ENCODE data around the gene PLD1. TPM values are rescaled to one million over a fixed set of nuclear protein-coding genes. Genes with fewer than 3 reads are reported as not detected.

PLD1 gene
- total and polyA plus RNA-seq, 2 donors, result 5.0 to 6.4 TPM

GRCh38 chr3:171561596-171562323 is 248.5 kb downstream of the PLD1 start:
- Histone ChIP-seq H3K36me3 (ENCODE audit: control insufficient read depth in 2 of 2, insufficient read depth in 2 of 2, low read length in 1 of 2) (no peaks in the 10 kb centered on the region), H3K27me3 (ENCODE audit: control insufficient read depth in 2 of 2, insufficient read depth in 1 of 2, low read length in 1 of 2) (no peaks in the 10 kb centered on the region), H3K27ac (ENCODE audit: low read depth in 1 of 2, low read length in 1 of 2) (no peak overlapping the region), H3K4me1 (ENCODE audit: control insufficient read depth in 2 of 2, insufficient read depth in 2 of 2, low read length in 2 of 2) (peaks cover 0 to 2% of the 10 kb centered on the region in 2 donors), H3K4me3 (ENCODE audit: low read length in 2 of 2) (no peak overlapping the region), H3K9me3 (ENCODE audit: control insufficient read depth in 2 of 2, insufficient read depth in 1 of 2, low read length in 1 of 2) (no peaks in the 10 kb centered on the region)
- WGBS, result 97% methylated on average over 5 of the region's 5 CpGs
- DNase-seq (ENCODE audit: low read depth in 6 of 9, low spot score in 9 of 9), result no peak

DNA sequence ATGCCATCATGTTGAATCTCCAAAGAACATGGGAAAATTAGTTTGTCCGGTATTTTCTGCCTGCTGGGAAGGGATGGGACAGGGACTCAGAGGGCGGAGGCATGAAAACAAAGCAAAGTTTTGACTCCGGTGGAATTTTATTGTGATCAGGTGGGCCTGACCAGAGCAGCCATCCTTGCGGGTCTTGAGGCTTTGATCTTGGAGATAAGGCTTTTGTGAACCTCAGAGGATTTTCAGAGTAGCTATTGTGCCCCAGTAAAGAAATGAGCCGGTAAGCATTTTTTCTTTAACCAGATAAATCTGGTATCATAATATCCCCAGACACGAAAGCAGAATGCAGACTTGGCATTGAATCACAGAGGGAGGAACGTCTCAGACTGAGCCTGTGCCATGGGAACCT is 250.7 kb downstream of the PLD1 start:
- Histone ChIP-seq H3K27me3 (ENCODE audit: control insufficient read depth in 2 of 2, insufficient read depth in 1 of 2, low read length in 1 of 2) (no peaks in the 10 kb centered on the region), H3K4me1 (ENCODE audit: control insufficient read depth in 2 of 2, insufficient read depth in 2 of 2, low read length in 2 of 2) (peaks cover 0 to 6% of the 10 kb centered on the region in 2 donors), H3K27ac (ENCODE audit: low read depth in 1 of 2, low read length in 1 of 2) (no peak overlapping the region), H3K4me3 (ENCODE audit: low read length in 2 of 2) (no peak overlapping the region), H3K9me3 (ENCODE audit: control insufficient read depth in 2 of 2, insufficient read depth in 1 of 2, low read length in 1 of 2) (no peaks in the 10 kb centered on the region), H3K36me3 (ENCODE audit: control insufficient read depth in 2 of 2, insufficient read depth in 2 of 2, low read length in 1 of 2) (no peaks in the 10 kb centered on the region)
- WGBS, result 68% methylated on average over 7 of the region's 7 CpGs
- peak in 1 of 9 donors; percentile 15 for DNase-seq (ENCODE audit: low read depth in 6 of 9, low spot score in 9 of 9)

DNA sequence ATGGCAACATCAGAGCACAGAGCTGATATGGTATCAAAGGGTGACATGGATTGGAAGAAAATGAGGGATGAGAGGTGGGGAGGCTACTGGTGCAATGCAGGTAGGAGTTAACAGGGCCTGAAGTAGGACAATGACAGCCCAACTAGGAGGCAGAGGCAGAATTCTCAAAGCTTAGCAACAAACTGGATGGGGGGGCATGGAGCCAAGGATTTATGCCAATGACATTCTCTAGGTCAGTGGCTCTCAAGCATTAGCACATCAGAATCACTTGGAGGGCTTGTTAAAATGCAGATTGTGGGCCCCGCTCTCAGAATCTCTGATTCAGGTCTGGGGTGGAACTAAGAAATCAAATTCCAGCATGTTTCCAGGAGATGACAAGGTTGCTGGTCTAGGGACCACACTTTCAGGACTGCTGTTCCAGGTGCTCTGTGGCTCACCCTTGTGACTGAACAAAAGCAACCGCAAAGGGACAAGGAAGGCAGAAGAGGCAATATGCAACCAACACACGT is 252.0 kb downstream of the PLD1 start:
- H3K27me3 ChIP-seq (ENCODE audit: control insufficient read depth in 2 of 2, insufficient read depth in 1 of 2, low read length in 1 of 2), result no peaks in the 10 kb centered on the region
- H3K9me3 ChIP-seq (ENCODE audit: control insufficient read depth in 2 of 2, insufficient read depth in 1 of 2, low read length in 1 of 2), result no peaks in the 10 kb centered on the region
- DNase-seq (ENCODE audit: low read depth in 6 of 9, low spot score in 9 of 9), result no peak
- no peaks in the 10 kb centered on the region for H3K36me3 ChIP-seq (ENCODE audit: control insufficient read depth in 2 of 2, insufficient read depth in 2 of 2, low read length in 1 of 2)
- 97% methylated on average over 3 of the region's 3 CpGs for WGBS
- H3K27ac ChIP-seq (ENCODE audit: low read depth in 1 of 2, low read length in 1 of 2), result no peak overlapping the region
- peaks cover 0 to 6% of the 10 kb centered on the region in 2 donors for H3K4me1 ChIP-seq (ENCODE audit: control insufficient read depth in 2 of 2, insufficient read depth in 2 of 2, low read length in 2 of 2)
- no peak overlapping the region for H3K4me3 ChIP-seq (ENCODE audit: low read length in 2 of 2)

DNA sequence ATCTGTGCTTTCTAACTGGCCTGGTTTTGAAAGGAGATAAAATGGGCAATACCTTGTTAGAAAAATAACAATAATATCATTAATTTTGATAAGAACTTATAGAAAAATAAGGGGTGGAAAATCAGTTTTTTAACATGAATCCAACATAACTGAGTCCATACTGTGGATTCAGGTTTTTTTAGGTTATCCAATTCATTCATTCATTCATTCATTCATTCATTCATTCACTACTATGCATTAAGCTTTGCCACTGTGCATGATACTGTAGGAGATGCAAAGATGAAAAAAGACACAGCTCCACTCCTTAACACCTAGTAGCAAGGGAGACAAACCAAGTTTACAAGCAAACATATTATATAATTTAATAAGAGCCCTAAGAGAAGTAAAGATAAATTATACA is 253.1 kb downstream of the PLD1 start:
- H3K27me3 ChIP-seq (ENCODE audit: control insufficient read depth in 2 of 2, insufficient read depth in 1 of 2, low read length in 1 of 2), result no peaks in the 10 kb centered on the region
- H3K36me3 ChIP-seq (ENCODE audit: control insufficient read depth in 2 of 2, insufficient read depth in 2 of 2, low read length in 1 of 2), result no peaks in the 10 kb centered on the region
- DNase-seq (ENCODE audit: low read depth in 6 of 9, low spot score in 9 of 9), result no peak
- H3K27ac ChIP-seq (ENCODE audit: low read depth in 1 of 2, low read length in 1 of 2), result no peak overlapping the region
- peaks cover 0 to 6% of the 10 kb centered on the region in 2 donors for H3K4me1 ChIP-seq (ENCODE audit: control insufficient read depth in 2 of 2, insufficient read depth in 2 of 2, low read length in 2 of 2)
- H3K9me3 ChIP-seq (ENCODE audit: control insufficient read depth in 2 of 2, insufficient read depth in 1 of 2, low read length in 1 of 2), result no peaks in the 10 kb centered on the region
- H3K4me3 ChIP-seq (ENCODE audit: low read length in 2 of 2), result no peak overlapping the region

DNA sequence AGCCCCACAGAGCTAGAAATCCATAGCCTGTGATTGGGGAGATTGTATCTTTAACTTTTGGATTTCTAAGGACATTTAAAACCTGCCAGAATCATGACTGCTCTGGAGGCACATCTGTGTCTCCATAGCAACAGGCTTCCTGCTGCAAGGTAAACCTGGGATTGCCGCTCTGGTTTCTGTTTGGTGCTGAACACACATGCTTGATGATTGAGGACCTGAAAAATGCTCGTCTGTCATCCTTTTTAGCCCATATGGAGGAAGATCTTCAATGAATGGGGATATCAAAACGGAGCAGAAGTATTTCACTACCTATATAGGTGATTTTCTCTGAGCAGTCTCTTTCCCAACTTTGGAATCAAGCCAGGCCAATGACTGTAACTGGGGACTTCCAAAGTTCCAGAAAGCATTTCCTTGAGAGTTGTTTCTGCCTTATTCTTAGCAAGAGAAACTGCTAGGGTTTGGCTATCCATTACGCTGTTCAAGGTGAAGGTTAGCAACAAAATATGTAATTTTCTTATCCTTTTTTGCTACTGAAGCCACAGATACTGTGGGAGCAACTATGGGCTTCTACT is 253.6 kb downstream of the PLD1 start:
- Histone ChIP-seq H3K27ac (ENCODE audit: low read depth in 1 of 2, low read length in 1 of 2) (no peak overlapping the region), H3K4me3 (ENCODE audit: low read length in 2 of 2) (no peak overlapping the region), H3K36me3 (ENCODE audit: control insufficient read depth in 2 of 2, insufficient read depth in 2 of 2, low read length in 1 of 2) (no peaks in the 10 kb centered on the region), H3K4me1 (ENCODE audit: control insufficient read depth in 2 of 2, insufficient read depth in 2 of 2, low read length in 2 of 2) (peaks cover 0 to 6% of the 10 kb centered on the region in 2 donors), H3K27me3 (ENCODE audit: control insufficient read depth in 2 of 2, insufficient read depth in 1 of 2, low read length in 1 of 2) (no peaks in the 10 kb centered on the region), H3K9me3 (ENCODE audit: control insufficient read depth in 2 of 2, insufficient read depth in 1 of 2, low read length in 1 of 2) (no peaks in the 10 kb centered on the region)
- WGBS, result 67% methylated on average over 4 of the region's 4 CpGs
- peak in 2 of 9 donors; percentile 15 to 22 for DNase-seq (ENCODE audit: low read depth in 6 of 9, low spot score in 9 of 9)

- H3K36me3 ChIP-seq (ENCODE audit: control insufficient read depth in 2 of 2, insufficient read depth in 2 of 2, low read length in 1 of 2), result no peaks in the 10 kb centered on the region
- no peak overlapping the region for H3K27ac ChIP-seq (ENCODE audit: low read depth in 1 of 2, low read length in 1 of 2)
- H3K27me3 ChIP-seq (ENCODE audit: control insufficient read depth in 2 of 2, insufficient read depth in 1 of 2, low read length in 1 of 2), result no peaks in the 10 kb centered on the region
- no peak for DNase-seq (ENCODE audit: low read depth in 6 of 9, low spot score in 9 of 9)
- H3K4me1 ChIP-seq (ENCODE audit: control insufficient read depth in 2 of 2, insufficient read depth in 2 of 2, low read length in 2 of 2), result peaks cover 0 to 6% of the 10 kb centered on the region in 2 donors
- H3K4me3 ChIP-seq (ENCODE audit: low read length in 2 of 2), result no peak overlapping the region
- WGBS, result 66% methylated on average over 5 of the region's 5 CpGs
- no peaks in the 10 kb centered on the region for H3K9me3 ChIP-seq (ENCODE audit: control insufficient read depth in 2 of 2, insufficient read depth in 1 of 2, low read length in 1 of 2)
Observed at GRCh38 chr3:171556148-171556547, 254.1 kb downstream of the PLD1 start.

DNA sequence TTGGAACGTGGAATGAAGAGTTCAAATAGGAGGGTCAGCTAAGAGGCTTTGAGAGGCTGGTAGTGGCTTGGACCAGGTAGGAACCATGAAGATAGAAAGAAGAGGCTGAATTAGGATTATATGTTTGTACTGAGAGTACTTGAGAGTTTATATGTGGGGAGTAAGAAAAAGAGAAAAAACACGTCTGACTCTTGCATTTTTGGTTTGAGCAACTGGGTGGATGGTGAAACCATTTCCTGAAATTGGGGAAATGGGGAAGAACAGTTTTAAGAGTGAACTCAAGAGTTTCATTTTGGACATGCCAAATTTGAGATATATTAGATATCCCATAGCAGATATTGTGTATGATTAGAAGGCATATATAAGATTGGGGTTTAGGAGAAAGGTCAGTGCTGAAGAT is 257.2 kb downstream of the PLD1 start:
- no peak overlapping the region for H3K4me3 ChIP-seq (ENCODE audit: low read length in 2 of 2)
- H3K27ac ChIP-seq (ENCODE audit: low read depth in 1 of 2, low read length in 1 of 2), result no peak overlapping the region
- 70% methylated on average over 2 of the region's 2 CpGs for WGBS
- H3K4me1 ChIP-seq (ENCODE audit: control insufficient read depth in 2 of 2, insufficient read depth in 2 of 2, low read length in 2 of 2), result peaks cover 0 to 3% of the 10 kb centered on the region in 2 donors
- no peaks in the 10 kb centered on the region for H3K36me3 ChIP-seq (ENCODE audit: control insufficient read depth in 2 of 2, insufficient read depth in 2 of 2, low read length in 1 of 2)
- no peak for DNase-seq (ENCODE audit: low read depth in 6 of 9, low spot score in 9 of 9)
- no peaks in the 10 kb centered on the region for H3K27me3 ChIP-seq (ENCODE audit: control insufficient read depth in 2 of 2, insufficient read depth in 1 of 2, low read length in 1 of 2)
- no peaks in the 10 kb centered on the region for H3K9me3 ChIP-seq (ENCODE audit: control insufficient read depth in 2 of 2, insufficient read depth in 1 of 2, low read length in 1 of 2)

DNA sequence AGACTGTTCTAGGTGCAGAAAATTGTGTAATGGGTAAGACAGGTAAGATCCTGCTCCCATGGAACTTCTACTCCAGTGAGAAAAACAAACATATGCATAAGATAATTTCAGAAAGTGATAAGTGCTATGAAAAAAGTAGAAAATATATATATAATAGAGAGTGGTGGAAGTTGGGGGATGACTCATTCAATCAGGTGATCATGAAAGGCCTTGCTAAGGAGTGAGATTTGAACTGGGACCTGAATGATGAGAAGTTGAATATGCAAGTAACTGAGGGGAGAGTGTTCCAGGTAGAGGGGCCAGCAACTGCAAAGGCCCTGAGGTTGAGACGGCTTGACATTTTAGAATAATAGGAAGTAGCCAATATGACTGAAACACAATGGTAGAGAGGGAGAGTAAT is 257.8 kb downstream of the PLD1 start:
- 98% methylated on average over 1 of the region's 1 CpG for WGBS
- Histone ChIP-seq H3K27ac (ENCODE audit: low read depth in 1 of 2, low read length in 1 of 2) (no peak overlapping the region), H3K36me3 (ENCODE audit: control insufficient read depth in 2 of 2, insufficient read depth in 2 of 2, low read length in 1 of 2) (no peaks in the 10 kb centered on the region), H3K4me3 (ENCODE audit: low read length in 2 of 2) (no peak overlapping the region), H3K4me1 (ENCODE audit: control insufficient read depth in 2 of 2, insufficient read depth in 2 of 2, low read length in 2 of 2) (peaks cover 0 to 3% of the 10 kb centered on the region in 2 donors), H3K27me3 (ENCODE audit: control insufficient read depth in 2 of 2, insufficient read depth in 1 of 2, low read length in 1 of 2) (no peaks in the 10 kb centered on the region), H3K9me3 (ENCODE audit: control insufficient read depth in 2 of 2, insufficient read depth in 1 of 2, low read length in 1 of 2) (no peaks in the 10 kb centered on the region)
- no peak for DNase-seq (ENCODE audit: low read depth in 6 of 9, low spot score in 9 of 9)

DNA sequence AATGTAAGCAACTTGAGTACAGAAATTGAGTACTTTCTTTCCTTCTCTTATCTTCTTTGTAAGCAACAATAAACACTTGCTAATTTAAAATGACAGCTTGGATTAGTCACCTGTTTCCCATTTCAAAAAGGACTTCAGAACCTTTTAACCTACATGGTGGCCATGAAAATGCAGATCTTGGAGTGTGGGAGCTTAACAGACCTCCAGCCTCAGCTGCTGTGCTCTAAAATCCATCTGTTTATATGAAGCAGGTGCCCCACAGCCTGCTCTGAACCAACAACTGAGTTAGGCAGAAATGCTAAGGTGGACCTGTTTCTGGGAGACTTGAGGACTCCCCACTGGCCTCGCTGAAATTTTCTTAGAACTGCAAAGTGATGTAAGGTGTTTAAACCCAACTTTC is 259.0 kb downstream of the PLD1 start:
- Histone ChIP-seq H3K4me3 (ENCODE audit: low read length in 2 of 2) (no peak overlapping the region), H3K4me1 (ENCODE audit: control insufficient read depth in 2 of 2, insufficient read depth in 2 of 2, low read length in 2 of 2) (peaks cover 0 to under 1% of the 10 kb centered on the region in 2 donors), H3K9me3 (ENCODE audit: control insufficient read depth in 2 of 2, insufficient read depth in 1 of 2, low read length in 1 of 2) (no peaks in the 10 kb centered on the region), H3K36me3 (ENCODE audit: control insufficient read depth in 2 of 2, insufficient read depth in 2 of 2, low read length in 1 of 2) (no peaks in the 10 kb centered on the region), H3K27ac (ENCODE audit: low read depth in 1 of 2, low read length in 1 of 2) (no peak overlapping the region), H3K27me3 (ENCODE audit: control insufficient read depth in 2 of 2, insufficient read depth in 1 of 2, low read length in 1 of 2) (no peaks in the 10 kb centered on the region)
- 95% methylated on average over 1 of the region's 1 CpG for WGBS
- DNase-seq (ENCODE audit: low read depth in 6 of 9, low spot score in 9 of 9), result no peak
